ENCODE measurements around the gene GAS1. TPM values are rescaled to one million over a fixed set of nuclear protein-coding genes. Genes with fewer than 3 reads are reported as not detected.

The GAS1 gene
- total RNA-seq, 1 experiment from 2014 or later, result 0.21 TPM

- Mint-ChIP-seq H3K27ac (ENCODE audit: unreplicated experiment) (no peak overlapping the region), H3K4me1 (ENCODE audit: low read depth, unreplicated experiment) (no peaks in the 10 kb centered on the region), H3K27me3 (ENCODE audit: unreplicated experiment) (peaks cover 69% of the 10 kb centered on the region), H3K9me3 (ENCODE audit: low read depth, unreplicated experiment) (no peaks in the 10 kb centered on the region), H3K4me3 (ENCODE audit: low read depth, unreplicated experiment) (no peak overlapping the region), H3K36me3 (ENCODE audit: insufficient read depth, unreplicated experiment) (no peaks in the 10 kb centered on the region)
- DNase-seq, result no peak
- intact Hi-C loops (cut with micrococcal nuclease; ENCODE audit: unreplicated experiment), result no loop called here
- no TSS peak for BruUV-seq (replicated peaks)
- no peak for TF ChIP-seq CTCF (IDR thresholded peaks at IDR 0.05; ENCODE audit: unreplicated experiment)
- CTCF ChIA-PET, result no interaction called here
Measured at GRCh38 chr9:86925686-86926085, 21.6 kb downstream of the GAS1 start.

DNA sequence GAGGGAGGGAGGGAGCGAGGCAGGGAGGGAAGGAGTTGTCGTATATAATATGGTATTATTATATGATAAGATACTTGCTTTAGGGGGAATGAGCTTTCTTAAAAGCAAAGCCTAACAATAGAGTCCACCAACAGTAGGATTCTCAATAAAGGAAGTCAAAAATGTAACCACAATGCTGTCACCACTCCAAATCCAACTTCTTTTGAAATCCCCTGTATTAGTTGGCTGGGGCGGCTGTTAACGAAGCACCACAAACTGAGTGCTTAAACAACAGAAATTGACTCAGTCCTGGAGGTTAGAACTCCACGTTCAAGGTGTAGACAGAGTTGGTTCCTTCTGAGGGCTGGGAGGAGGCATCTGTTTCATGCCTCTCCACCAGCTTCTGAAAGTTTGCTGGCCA is 23.1 kb downstream of the GAS1 start:
- no TSS peak for BruUV-seq (replicated peaks)
- H3K36me3 Mint-ChIP-seq (ENCODE audit: insufficient read depth, unreplicated experiment), result no peaks in the 10 kb centered on the region
- H3K27ac Mint-ChIP-seq (ENCODE audit: unreplicated experiment), result no peak overlapping the region
- H3K27me3 Mint-ChIP-seq (ENCODE audit: unreplicated experiment), result peaks cover 59% of the 10 kb centered on the region
- DNase-seq, result no peak
- intact Hi-C loops (cut with micrococcal nuclease; ENCODE audit: unreplicated experiment), result no loop called here
- no peak overlapping the region for H3K4me3 Mint-ChIP-seq (ENCODE audit: low read depth, unreplicated experiment)
- no peak for TF ChIP-seq CTCF (IDR thresholded peaks at IDR 0.05; ENCODE audit: unreplicated experiment)
- H3K4me1 Mint-ChIP-seq (ENCODE audit: low read depth, unreplicated experiment), result no peaks in the 10 kb centered on the region
- CTCF ChIA-PET, result no interaction called here
- no peaks in the 10 kb centered on the region for H3K9me3 Mint-ChIP-seq (ENCODE audit: low read depth, unreplicated experiment)

DNA sequence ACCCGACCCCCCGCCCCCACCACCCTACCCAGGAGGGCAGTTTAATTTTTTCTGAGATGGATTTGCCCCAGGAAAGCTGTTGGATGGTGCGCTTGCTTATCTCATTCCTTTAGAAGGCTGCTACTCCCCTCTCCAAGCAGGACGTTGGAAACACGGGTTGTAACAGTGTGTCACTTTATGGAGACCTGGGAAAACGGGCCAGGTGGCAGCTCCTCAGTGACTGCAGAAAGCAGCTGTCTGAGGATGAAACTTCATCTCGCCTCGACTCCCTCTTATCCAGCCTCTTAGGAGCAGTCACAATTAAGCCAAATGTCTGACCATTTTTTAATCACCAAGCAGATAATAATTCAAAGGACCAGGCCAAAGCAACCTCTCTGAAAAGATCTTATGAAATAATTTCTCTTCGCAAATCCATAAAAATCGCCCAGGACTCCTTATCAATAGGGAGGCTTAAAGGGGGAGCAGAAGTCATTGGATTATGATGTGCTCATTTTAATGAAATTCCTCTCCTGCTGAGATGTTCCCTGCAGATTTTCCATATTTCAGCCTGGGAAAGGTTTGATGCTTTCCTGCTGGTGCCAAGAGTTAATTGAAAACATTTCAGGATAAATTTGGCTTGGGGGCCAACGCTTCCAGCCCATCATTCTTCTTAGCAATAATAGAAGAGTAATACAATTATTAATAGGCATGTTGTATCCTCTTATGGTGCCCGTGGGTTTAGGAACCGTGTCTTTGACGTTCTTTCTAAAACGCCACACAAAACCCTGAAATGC is 26.0 kb downstream of the GAS1 start:
- Mint-ChIP-seq H3K4me3 (ENCODE audit: low read depth, unreplicated experiment) (no peak overlapping the region), H3K27me3 (ENCODE audit: unreplicated experiment) (peaks cover 70% of the 10 kb centered on the region), H3K4me1 (ENCODE audit: low read depth, unreplicated experiment) (no peaks in the 10 kb centered on the region), H3K9me3 (ENCODE audit: low read depth, unreplicated experiment) (peaks cover 2% of the 10 kb centered on the region), H3K27ac (ENCODE audit: unreplicated experiment) (no peak overlapping the region), H3K36me3 (ENCODE audit: insufficient read depth, unreplicated experiment) (no peaks in the 10 kb centered on the region)
- no TSS peak for BruUV-seq (replicated peaks)
- no peak for DNase-seq
- TF ChIP-seq CTCF (IDR thresholded peaks at IDR 0.05; ENCODE audit: unreplicated experiment), result no peak
- CTCF ChIA-PET, result no interaction called here
- intact Hi-C loops (cut with micrococcal nuclease; ENCODE audit: unreplicated experiment), result no loop called here

- TF ChIP-seq CTCF (IDR thresholded peaks at IDR 0.05; ENCODE audit: unreplicated experiment), result no peak
- H3K27me3 Mint-ChIP-seq (ENCODE audit: unreplicated experiment), result peaks cover 79% of the 10 kb centered on the region
- CTCF ChIA-PET, result no interaction called here
- no peaks in the 10 kb centered on the region for H3K4me1 Mint-ChIP-seq (ENCODE audit: low read depth, unreplicated experiment)
- no peak overlapping the region for H3K4me3 Mint-ChIP-seq (ENCODE audit: low read depth, unreplicated experiment)
- no peak overlapping the region for H3K27ac Mint-ChIP-seq (ENCODE audit: unreplicated experiment)
- no TSS peak for BruUV-seq (replicated peaks)
- H3K36me3 Mint-ChIP-seq (ENCODE audit: insufficient read depth, unreplicated experiment), result no peaks in the 10 kb centered on the region
- H3K9me3 Mint-ChIP-seq (ENCODE audit: low read depth, unreplicated experiment), result peaks cover 2% of the 10 kb centered on the region
- DNase-seq, result no peak
- intact Hi-C loops (cut with micrococcal nuclease; ENCODE audit: unreplicated experiment), result no loop called here
Measured at GRCh38 chr9:86918556-86918955, 28.8 kb downstream of the GAS1 start.
